Small intestine (tissue), 7 donors: ENCODE measurements around the gene RAPSN. TPM values are rescaled to one million over a fixed set of nuclear protein-coding genes. Genes with fewer than 3 reads are reported as not detected.
A peak's percentile ranks its signal among the peaks of the same experiment; 100 is the strongest.

ENCODE experiments used
- DNase-seq, 2 donors: peaks; one replicate each; pipeline versions ENCODE4 v3.0.0 to v3.0.0-alpha.2; 2013
- FAIRE-seq: peaks from 2 replicates; lab custom pipeline; 2012; peaks lifted over from hg19 to GRCh38; lab: Jason Lieb, UNC
- H3K27ac ChIP-seq, 3 donors: one replicate each; pipeline ENCODE4 v1.5.1; 2013; ENCODE audit warnings: low read length in 2 of 3, mild to moderate bottlenecking in 2 of 3, control low read depth in 1 of 3, inconsistent platforms in 1 of 3, low read depth in 1 of 3, moderate library complexity in 1 of 3
- H3K27me3 ChIP-seq, 3 donors: one replicate each; pipeline ENCODE4 v1.6.1; 2013; ENCODE audit warnings: low read length in 3 of 3, inconsistent platforms in 1 of 3; ENCODE audit not compliant: control insufficient read depth in 3 of 3, insufficient read depth in 3 of 3
- H3K36me3 ChIP-seq, 3 donors: one replicate each; pipeline ENCODE4 v1.6.1; 2013; ENCODE audit warnings: low read length in 3 of 3, inconsistent platforms in 1 of 3, low read depth in 1 of 3, mild to moderate bottlenecking in 1 of 3, moderate library complexity in 1 of 3; ENCODE audit not compliant: control insufficient read depth in 3 of 3, insufficient read depth in 2 of 3
- H3K4me1 ChIP-seq, 3 donors: one replicate each; pipeline ENCODE4 v1.6.1; 2013; ENCODE audit warnings: low read length in 2 of 3, inconsistent platforms in 1 of 3, low read depth in 1 of 3, mild to moderate bottlenecking in 1 of 3, moderate library complexity in 1 of 3; ENCODE audit not compliant: control insufficient read depth in 3 of 3, insufficient read depth in 2 of 3
- H3K4me3 ChIP-seq, 3 donors: one replicate each; pipeline ENCODE4 v1.5.1; 2013; ENCODE audit warnings: low read length in 3 of 3, control low read depth in 1 of 3, inconsistent platforms in 1 of 3, low read depth in 1 of 3, mild to moderate bottlenecking in 1 of 3, moderate library complexity in 1 of 3
- H3K9me3 ChIP-seq, 2 donors: one replicate each; pipeline ENCODE4 v1.6.1; 2013; ENCODE audit warnings: low read depth in 1 of 2, low read length in 1 of 2; ENCODE audit not compliant: control insufficient read depth in 2 of 2, insufficient read depth in 1 of 2
- WGBS, 3 donors: extraction: QIAGEN DNeasy Blood & Tissue Kit; methylation state at CpG; one replicate each; pipeline ENCODE4 v1.1.7; 2013; 5-methylcytosine and 5-hydroxymethylcytosine counted together
- polyA plus RNA-seq, 4 donors: library from polyadenylated mRNA; stranded (reverse) in 3 of 4; unstranded in 1 of 4; fragments of 200-250 nt in 3 of 4; fragments of 120-200 nt in 1 of 4; gene quantifications; one replicate each; pipeline versions ENCODE4 v1.2.1 to v1.2.3, GENCODE V29; 2013
- donor health status: healthy with polysubstance abuse.
- donor health status: control.
- donor health status: control.
- donor health status: Bipolar disorder and iron deficiency.
- donor health status: healthy.

The RAPSN gene
- polyA plus RNA-seq, 4 donors = 0.36 to 0.89 (median 0.66) TPM

DNA sequence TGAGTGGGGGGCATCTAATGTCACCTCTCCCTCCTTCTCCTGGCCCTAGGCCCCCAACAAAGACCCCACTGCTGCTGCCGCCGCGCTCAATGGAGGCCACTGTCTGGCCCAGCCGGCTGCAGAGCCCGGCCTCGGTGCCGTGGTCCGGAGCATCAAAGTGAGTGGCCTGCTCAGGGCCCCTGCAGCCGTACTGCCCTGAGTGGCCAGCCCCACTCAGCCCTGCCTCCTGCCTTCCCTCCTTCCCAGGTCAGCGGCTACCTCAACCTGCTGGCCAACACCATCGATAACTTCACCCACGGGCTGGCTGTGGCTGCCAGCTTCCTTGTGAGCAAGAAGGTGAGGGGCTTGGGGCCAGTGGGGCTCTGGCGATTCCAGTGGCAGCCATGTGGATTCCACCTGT is 35.6 kb downstream of the RAPSN start:
- H3K4me1 ChIP-seq = peaks cover 0 to 7% (median 0%) of the 10 kb centered on the region in 3 donors
- no peaks in the 10 kb centered on the region for H3K9me3 ChIP-seq
- H3K36me3 ChIP-seq = peaks cover 3 to 69% (median 10%) of the 10 kb centered on the region in 3 donors
- DNase-seq = no peak
- peak overlapping the region in 1 of 3 donors; percentile 36 for H3K27ac ChIP-seq
- H3K4me3 ChIP-seq = no peak overlapping the region
- FAIRE-seq = no peak
- H3K27me3 ChIP-seq = no peaks in the 10 kb centered on the region
- WGBS, 3 donors = 91 to 96% (median 93%) methylated on average over 13 of the region's 13 CpGs

DNA sequence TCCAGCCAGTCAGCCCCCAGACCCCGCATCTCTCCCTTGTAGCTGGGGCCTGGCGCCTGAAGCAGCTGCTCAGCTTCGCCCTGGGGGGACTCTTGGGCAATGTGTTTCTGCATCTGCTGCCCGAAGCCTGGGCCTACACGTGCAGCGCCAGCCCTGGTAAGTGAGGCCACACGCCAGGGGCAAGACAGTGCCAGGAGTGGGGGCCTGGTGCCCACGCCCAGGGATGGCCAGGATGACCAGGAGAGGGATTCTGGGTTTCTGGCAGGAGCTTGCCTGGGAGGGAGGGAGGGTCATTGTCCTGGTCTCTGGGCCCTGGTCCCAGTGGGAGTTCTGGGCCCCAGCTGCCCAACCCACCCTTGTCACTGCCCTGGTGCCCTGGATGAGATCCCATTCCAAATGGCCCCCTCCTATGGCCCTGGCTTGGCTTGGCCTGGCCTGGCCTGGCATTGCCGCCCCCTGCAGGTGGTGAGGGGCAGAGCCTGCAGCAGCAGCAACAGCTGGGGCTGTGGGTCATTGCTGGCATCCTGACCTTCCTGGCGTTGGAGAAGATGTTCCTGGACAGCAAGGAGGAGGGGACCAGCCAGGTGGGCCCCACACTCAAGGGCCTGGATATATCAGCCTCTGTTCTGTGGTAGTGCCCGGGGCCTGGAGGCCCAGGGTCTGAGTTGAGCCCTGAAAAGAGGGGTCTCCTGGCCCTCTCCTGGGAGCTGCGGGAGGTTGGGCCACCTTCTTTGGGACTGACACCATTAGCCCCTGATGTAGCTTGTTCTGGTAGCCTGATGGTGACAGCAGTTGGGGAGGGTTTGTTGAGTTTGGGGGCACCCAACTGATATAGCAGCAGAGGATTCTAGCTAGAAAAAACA is 36.8 kb downstream of the RAPSN start:
- Histone ChIP-seq H3K27me3 (no peaks in the 10 kb centered on the region), H3K27ac (no peak overlapping the region), H3K4me1 (peaks cover 2 to 13% (median 4%) of the 10 kb centered on the region in 3 donors), H3K4me3 (no peak overlapping the region), H3K36me3 (peaks cover 3 to 57% (median 4%) of the 10 kb centered on the region in 3 donors), H3K9me3 (no peaks in the 10 kb centered on the region)
- no peak for FAIRE-seq
- WGBS, 3 donors = 75 to 80% (median 77%) methylated on average over 12 of the region's 12 CpGs
- peak in 1 of 2 donors; percentile 54 for DNase-seq

DNA sequence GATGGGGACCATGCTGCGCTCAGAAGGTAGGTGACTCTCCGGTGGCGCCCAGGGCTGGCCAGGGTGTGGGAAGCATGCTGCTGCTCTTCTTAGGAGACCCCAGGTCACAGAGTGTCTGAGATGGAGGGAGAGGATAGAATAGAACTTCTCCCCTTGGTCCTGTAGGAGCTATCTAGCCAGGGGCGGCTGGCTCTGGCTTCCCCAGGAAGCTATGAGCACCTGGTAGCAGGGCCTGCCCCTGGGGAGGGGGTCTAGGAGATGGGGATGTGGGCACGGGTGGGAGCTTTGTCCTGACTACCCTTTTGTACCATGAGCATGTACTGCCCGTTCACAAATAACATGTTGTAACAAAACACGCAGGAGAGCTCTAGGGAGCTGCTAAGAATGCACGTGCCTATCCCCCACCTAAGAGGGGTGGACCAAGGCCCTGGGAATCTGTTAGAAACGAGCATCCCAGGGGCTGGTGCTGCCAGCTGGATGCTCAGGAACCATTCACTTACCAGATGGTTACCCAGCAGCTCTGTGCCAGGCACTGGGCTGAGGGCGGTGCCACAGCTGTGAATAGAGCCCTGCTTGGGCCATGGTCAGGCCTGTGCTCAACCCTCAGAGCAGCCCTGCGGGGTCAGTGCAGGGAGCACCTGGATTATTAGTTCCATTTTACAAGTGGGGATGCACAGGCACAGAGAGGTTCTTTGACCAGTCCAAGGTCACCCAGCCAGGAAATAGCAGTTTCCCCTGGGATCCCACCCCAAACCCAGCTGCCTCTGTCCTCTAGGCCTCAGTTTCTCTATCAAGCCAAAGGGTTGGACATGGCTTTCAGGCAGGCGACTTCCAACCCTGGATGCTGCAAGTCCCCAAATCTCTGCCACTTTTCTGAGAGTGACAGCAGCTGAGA is 38.3 kb downstream of the RAPSN start:
- H3K27ac ChIP-seq = no peak overlapping the region
- WGBS, 3 donors = 79 to 84% (median 83%) methylated on average over 12 of the region's 12 CpGs
- peaks cover 4 to 17% (median 4%) of the 10 kb centered on the region in 3 donors for H3K4me1 ChIP-seq
- H3K27me3 ChIP-seq = no peaks in the 10 kb centered on the region
- H3K36me3 ChIP-seq = peaks cover 2 to 49% (median 4%) of the 10 kb centered on the region in 3 donors
- DNase-seq = no peak
- H3K9me3 ChIP-seq = no peaks in the 10 kb centered on the region
- FAIRE-seq = no peak
- no peak overlapping the region for H3K4me3 ChIP-seq

DNA sequence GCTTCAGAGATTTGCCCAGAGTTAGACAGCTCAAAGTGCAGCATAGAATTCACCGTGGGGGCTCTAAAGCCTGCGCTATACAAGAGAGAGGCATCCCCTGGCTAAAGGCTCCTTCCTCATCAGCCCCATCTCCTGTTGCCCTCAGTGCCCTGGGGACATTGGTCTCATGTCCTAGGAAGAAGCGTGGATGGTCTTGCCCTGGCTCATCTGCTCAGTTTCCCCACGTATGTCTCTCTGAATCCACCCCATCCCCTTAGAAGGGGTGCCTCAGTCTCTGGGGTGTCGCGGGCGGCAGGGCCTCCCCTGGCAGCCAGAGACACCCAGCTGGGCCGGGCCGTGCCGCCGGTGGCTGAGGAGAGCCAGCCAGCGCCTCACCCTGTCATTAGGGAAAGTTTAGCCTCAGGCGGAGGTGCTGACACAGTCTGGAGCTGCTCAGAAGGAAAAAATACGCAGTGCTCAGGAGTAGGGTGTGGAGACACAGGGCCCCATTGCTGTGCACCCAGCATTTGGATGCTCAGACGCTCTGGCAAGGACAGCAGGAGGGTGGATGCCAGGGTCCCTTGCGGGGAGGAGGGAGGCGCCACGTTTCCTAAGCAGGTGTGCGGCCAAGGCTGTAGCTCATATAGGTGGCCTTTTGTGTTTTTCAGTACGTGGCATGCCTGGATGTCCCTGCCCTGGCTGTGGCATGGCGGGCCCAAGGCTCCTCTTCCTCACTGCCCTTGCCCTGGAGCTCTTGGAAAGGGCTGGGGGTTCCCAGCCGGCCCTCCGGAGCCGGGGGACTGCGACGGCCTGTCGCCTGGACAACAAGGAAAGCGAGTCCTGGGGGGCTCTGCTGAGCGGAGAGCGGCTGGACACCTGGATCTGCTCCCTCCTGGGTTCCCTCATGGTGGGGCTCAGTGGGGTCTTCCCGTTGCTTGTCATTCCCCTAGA is 39.2 kb downstream of the RAPSN start:
- Histone ChIP-seq H3K27ac (peak overlapping the region in 2 of 3 donors; percentile 5 to 93), H3K4me3 (peak overlapping the region in 1 of 3 donors; percentile 88), H3K4me1 (peaks cover 4 to 17% (median 4%) of the 10 kb centered on the region in 3 donors), H3K36me3 (peaks cover 0 to 40% (median 4%) of the 10 kb centered on the region in 3 donors), H3K9me3 (no peaks in the 10 kb centered on the region), H3K27me3 (no peaks in the 10 kb centered on the region)
- FAIRE-seq = no peak
- 71 to 82% (median 76%) methylated on average over 28 to 31 of the region's 31 CpGs for WGBS, 3 donors
- DNase-seq = no peak

DNA sequence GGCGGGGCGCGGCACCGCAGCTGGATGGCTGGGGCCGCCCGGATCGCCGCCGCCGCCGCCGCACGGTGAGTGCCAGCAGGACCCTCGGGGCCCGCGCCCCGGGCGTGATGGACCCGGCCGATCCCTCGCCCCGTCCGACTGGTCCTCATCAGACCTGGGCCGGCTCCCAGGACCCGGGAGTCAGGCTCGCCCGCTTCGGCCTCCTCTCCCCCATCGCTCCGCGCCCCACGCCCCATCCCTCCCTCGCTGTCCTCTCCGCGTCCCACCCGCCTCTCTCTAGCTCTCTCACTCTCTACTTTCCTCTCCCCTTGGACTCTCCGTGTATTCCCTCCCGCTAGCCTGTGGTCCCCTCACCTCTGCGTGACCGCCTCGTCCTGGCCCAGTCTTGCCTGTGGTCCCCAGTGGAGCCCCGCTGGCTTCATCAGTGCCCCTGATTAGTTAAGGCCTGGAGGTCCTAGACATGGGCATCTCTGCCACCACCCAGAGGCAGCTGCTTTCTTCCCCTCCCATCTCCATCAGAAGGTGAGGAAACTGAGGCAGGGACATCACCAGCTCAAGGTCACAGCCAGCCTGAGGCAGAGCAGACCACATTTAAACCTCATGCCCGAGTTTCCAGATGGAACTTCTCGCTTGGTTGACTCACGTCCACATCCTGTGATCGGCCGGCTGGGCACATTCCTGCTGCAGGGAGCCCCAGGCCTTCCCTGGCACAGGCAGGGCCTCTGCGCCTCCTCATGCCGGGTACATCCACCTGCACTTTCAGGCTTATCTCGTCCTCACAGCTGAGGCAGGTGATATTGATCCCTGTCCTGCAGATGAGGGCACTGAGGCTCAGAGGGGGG is 40.1 kb downstream of the RAPSN start:
- FAIRE-seq (no peak), DNase-seq (peak in 1 of 2 donors; percentile 44)
- Histone ChIP-seq H3K4me3 (peak overlapping the region; percentile 46 to 88 (median 48)), H3K9me3 (no peaks in the 10 kb centered on the region), H3K36me3 (peaks cover 0 to 31% (median 0%) of the 10 kb centered on the region in 3 donors), H3K27ac (peak overlapping the region; percentile 35 to 93 (median 70)), H3K4me1 (peaks cover 4 to 17% (median 4%) of the 10 kb centered on the region in 3 donors), H3K27me3 (no peaks in the 10 kb centered on the region)
- 2 to 9% (median 4%) methylated on average over 18 to 50 of the region's 50 CpGs for WGBS, 3 donors

DNA sequence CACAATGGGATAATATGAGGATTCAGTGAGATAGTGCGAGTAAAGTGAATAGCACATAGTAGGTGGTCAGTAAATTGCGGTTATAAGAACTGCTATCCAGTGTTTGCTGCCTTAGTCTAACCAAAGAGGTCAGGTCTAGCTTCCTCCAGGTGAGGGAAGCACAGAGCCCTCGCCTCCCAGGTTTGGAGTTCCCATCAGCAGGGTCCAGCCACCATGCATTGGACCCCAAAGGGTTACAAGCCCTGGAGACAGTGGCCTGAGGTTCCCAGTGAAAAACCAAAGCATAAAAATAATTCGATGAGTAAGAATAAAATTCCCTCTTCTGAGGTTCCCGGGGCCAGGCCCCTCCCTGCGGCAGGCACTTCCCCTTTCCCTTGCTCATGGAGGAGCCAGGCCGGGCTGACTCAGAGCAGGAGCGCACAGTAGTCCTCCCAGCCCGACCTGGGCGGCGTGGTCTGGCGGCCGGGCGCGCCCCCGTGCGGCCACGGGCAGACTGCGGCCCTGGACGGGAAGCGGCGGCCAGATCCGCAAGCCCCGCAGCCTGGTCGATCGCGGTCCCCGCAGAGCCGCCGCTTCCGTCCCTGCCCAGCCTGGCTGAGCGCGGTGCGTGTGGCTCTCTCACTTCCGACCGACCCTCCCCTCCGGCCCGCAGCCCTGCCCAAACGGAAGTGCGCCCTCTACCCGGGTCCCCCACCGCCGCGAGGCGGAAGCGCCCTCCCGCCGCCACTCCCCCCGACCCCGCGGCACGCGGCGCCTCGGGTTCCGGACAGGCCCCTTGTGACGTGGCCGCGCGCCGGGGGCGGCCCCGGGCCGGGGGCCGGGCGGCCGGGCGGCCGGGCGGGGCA is 41.0 kb downstream of the RAPSN start, which contains the start of gene SLC39A13:
Gene SLC39A13 (plus strand): TSS at position 845 of the 845 bp plus-strand sequence. CDS start 1,505 bp downstream, outside the sequence.
- whole genome bisulfite sequencing, 3 donors = 1 to 2% (median 1%) methylated on average over 27 to 70 of the region's 70 CpGs
- Histone ChIP-seq H3K4me3 (peak within 1 kb of the TSS; percentile 46 to 88 (median 48)), H3K27me3 (no peaks in the 10 kb centered on the region), H3K9me3 (no peaks in the 10 kb centered on the region), H3K4me1 (peaks cover 4 to 17% (median 4%) of the 10 kb centered on the region in 3 donors), H3K27ac (peak within 1 kb of the TSS; percentile 87 to 94 (median 91)), H3K36me3 (peaks cover 0 to 23% (median 0%) of the 10 kb centered on the region in 3 donors)
- FAIRE-seq = no peak
- peak; percentile 91 to 97 for DNase-seq
